GM12874 (cell line): ENCODE data around the gene TUBA3E.

ENCODE experiments used
- CTCF ChIP-seq: IDR thresholded peaks from 2 replicates; pipeline ENCODE4 v1.5.1; 2011; ENCODE audit warnings: low read depth, mild to moderate bottlenecking, control low read depth, low read length, moderate library complexity; ENCODE audit not compliant: insufficient read depth

TUBA3E gene

GRCh38 chr2:130198343-130198742, at the start of gene TUBA3E:
Gene TUBA3E (minus strand): TSS chr2:130198439. CDS start chr2:130198360, 79 bp downstream.
- no peak for TF ChIP-seq CTCF

DNA sequence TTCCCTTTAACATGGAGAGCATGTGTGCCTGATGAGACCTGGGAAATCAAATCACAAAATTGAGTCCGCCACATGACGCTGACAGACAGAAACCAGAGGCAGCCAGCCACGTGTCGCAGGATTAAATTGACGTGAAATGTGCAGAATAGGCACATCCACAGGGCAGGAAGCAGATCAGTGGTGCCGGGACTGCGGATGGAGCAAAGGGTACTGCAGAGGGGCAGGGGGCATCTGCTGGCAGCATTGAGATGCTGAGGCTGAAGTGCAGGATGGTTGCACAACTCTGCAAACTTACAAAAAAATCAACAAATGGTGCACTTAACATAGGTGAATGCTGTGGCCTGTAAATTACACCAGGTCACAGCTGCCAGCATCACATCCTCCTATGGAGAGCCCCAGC, 48.2 kb upstream of the TUBA3E start:
- no peak for TF ChIP-seq CTCF

GRCh38 chr2:130245976-130246375, 47.7 kb upstream of the TUBA3E start:
- no peak for TF ChIP-seq CTCF

- TF ChIP-seq CTCF, result no peak
Measured at GRCh38 chr2:130243359-130243758, 45.1 kb upstream of the TUBA3E start.

- TF ChIP-seq CTCF, result no peak
Measured at GRCh38 chr2:130241041-130241707, 42.9 kb upstream of the TUBA3E start.

DNA sequence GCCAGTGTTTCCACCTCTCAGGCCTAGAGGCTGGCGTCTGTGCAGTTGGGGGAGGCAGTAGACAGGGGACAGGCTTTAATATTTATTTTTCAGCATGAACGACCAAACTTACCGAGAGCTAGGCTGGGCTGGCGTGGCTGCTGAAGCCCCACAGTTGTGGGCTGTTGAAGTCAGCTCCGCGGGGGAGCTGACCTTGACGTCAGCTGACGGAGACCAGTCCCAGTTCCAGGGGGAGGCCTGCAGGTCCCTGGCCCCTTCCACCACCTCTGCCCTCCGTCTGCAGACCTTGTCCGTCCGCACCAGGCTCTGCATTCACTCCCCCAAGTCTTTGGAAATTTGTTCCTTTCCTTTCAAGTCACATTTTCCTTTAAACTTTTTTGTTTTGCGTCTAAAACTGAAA, 33.4 kb upstream of the TUBA3E start:
- no peak for TF ChIP-seq CTCF

GRCh38 chr2:130190237-130190636, 8.0 kb downstream of the TUBA3E start:
- no peak for TF ChIP-seq CTCF
